ENCODE results near the gene PPP1CC. TPM values are rescaled to one million over a fixed set of nuclear protein-coding genes. Genes with fewer than 3 reads are reported as not detected.

The PPP1CC gene
- total and polyA plus RNA-seq, 2 donors (not counting 3 experiments of a cell fraction or from before 2014, with no cell fraction given), result 67.1 to 139 TPM

DNA sequence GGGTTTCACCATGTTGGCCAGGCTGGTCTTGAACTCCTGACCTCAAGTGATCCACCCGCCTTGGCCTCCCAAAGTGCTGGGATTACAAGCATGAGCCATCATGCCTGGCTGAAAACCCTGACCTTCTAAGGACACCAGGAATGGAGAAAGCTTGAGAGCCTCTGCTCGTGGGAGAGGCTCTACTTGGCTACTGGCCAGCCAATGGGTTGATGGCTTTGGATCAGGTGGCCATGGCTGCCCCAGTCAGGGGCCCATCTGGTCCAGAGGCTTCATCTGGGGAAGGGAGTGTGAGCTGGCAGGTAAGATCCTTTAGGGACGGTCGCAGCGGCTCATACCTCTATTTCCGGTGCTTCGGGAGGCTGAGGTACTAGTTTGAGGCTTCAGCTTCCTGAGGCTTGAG lies 42.5 kb upstream of the PPP1CC start:
- H3K9me3 ChIP-seq (replicated peaks; ENCODE audit: control insufficient read depth, insufficient read depth, low read length), result no peaks in the 10 kb centered on the region
- H3K4me3 ChIP-seq (replicated peaks in 1 of 3; ENCODE audit: insufficient read depth in 1 of 3, low read depth in 1 of 3, low read length in 3 of 3), result no peak overlapping the region
- H3K27me3 ChIP-seq (ENCODE audit: control insufficient read depth in 2 of 2, insufficient read depth in 2 of 2, low read length in 2 of 2), result no peaks in the 10 kb centered on the region
- intact Hi-C loops (cut with micrococcal nuclease), result no loop called here
- H3K79me2 ChIP-seq (ENCODE audit: control insufficient read depth, insufficient read depth, low read length), result no peaks in the 10 kb centered on the region
- ChIA-PET CTCF (no interaction called here), POLR2A (interaction anchor here (0.6 to 0.7 kb wide), 2 partner anchors 18 to 61 kb away, joined by 3 to 7 read pairs; partner anchors contain the start of gene CCDC63)
- no peaks in the 10 kb centered on the region for H3K9me1 ChIP-seq (replicated peaks; ENCODE audit: control insufficient read depth, extremely low read depth, insufficient read depth, low read length)
- no peak for DNase-seq (ENCODE audit: low read depth, low spot score)
- H3K4me1 ChIP-seq (ENCODE audit: control insufficient read depth, extremely low read depth, insufficient read depth, low read length), result no peaks in the 10 kb centered on the region
- H3K36me3 ChIP-seq (ENCODE audit: control insufficient read depth in 2 of 2, extremely low read depth in 1 of 2, insufficient read depth in 2 of 2, low read length in 2 of 2), result no peaks in the 10 kb centered on the region
- H4K20me1 ChIP-seq (replicated peaks; ENCODE audit: control insufficient read depth, extremely low read depth, insufficient read depth, low read length), result no peaks in the 10 kb centered on the region
- TF ChIP-seq MYC (IDR thresholded peaks at IDR 0.05; ENCODE audit: low read depth, low read length) (no peak), EZH2 (IDR thresholded peaks at IDR 0.05; ENCODE audit: borderline replicate concordance, low read depth, low read length, severe bottlenecking) (no peak), POLR2A (IDR thresholded peaks at IDR 0.05; ENCODE audit: low read depth, low read length) (no peak), POLR2AphosphoS5 (IDR thresholded peaks at IDR 0.05; ENCODE audit: insufficient read depth, low read depth, low read length) (no peak), JUN (IDR thresholded peaks at IDR 0.05; ENCODE audit: borderline replicate concordance, insufficient read depth, insufficient read length, low read depth) (no peak), GATA2 (IDR thresholded peaks at IDR 0.05; ENCODE audit: insufficient read depth, insufficient read length, low read depth, low read length) (no peak), FOS (IDR thresholded peaks at IDR 0.05; ENCODE audit: borderline replicate concordance, insufficient read depth, low read length) (no peak)
- TF ChIP-seq, protein P1, sequence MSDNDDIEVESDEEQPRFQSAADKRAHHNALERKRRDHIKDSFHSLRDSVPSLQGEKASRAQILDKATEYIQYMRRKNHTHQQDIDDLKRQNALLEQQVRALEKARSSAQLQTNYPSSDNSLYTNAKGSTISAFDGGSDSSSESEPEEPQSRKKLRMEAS (IDR thresholded peaks at IDR 0.05; ENCODE audit: insufficient read depth, insufficient read length), result no peak
- TF ChIP-seq, protein P2, sequence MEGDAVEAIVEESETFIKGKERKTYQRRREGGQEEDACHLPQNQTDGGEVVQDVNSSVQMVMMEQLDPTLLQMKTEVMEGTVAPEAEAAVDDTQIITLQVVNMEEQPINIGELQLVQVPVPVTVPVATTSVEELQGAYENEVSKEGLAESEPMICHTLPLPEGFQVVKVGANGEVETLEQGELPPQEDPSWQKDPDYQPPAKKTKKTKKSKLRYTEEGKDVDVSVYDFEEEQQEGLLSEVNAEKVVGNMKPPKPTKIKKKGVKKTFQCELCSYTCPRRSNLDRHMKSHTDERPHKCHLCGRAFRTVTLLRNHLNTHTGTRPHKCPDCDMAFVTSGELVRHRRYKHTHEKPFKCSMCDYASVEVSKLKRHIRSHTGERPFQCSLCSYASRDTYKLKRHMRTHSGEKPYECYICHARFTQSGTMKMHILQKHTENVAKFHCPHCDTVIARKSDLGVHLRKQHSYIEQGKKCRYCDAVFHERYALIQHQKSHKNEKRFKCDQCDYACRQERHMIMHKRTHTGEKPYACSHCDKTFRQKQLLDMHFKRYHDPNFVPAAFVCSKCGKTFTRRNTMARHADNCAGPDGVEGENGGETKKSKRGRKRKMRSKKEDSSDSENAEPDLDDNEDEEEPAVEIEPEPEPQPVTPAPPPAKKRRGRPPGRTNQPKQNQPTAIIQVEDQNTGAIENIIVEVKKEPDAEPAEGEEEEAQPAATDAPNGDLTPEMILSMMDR (IDR thresholded peaks at IDR 0.05; ENCODE audit: extremely low read depth in 1 of 2, insufficient read depth in 1 of 2, low read depth in 1 of 2, low read length in 2 of 2), result no peak
- FAIRE-seq, result no peak
- BruUV-seq (replicated peaks), result no TSS peak
- no peak overlapping the region for H3K27ac ChIP-seq (ENCODE audit: insufficient read depth, low read depth, low read length)
- H3K4me2 ChIP-seq (ENCODE audit: insufficient read depth, low read length), result no peak overlapping the region
- dilution Hi-C loops (cut with MboI; ENCODE audit: extremely low pct_ligation_motif_present, low sequenced_read_pairs), result no loop called here
- H3K9ac ChIP-seq (replicated peaks; ENCODE audit: extremely low read depth, insufficient read depth, low read length), result no peak overlapping the region
- no peak overlapping the region for H2AFZ ChIP-seq (ENCODE audit: low read depth, low read length)

Measured in endothelial cell of umbilical vein (primary cell).